GM12878 (cell line): Measurements from ENCODE around the gene TRPM7. TPM values are rescaled to one million over a fixed set of nuclear protein-coding genes. Genes with fewer than 3 reads are reported as not detected.

Source experiments
- ATAC-seq: fragments of 200-7000 bp; cut with Tn5 transposase; 3 replicates; pipeline ENCODE4 v1.9.1; 2020; ENCODE audit warnings: mild to moderate bottlenecking, moderate library complexity
- BruUV-seq: library from RNA; stranded (reverse); fragments of 400-500 nt; replicated peaks from 2 replicates; lab custom pipeline; 2021; lab: Mats Ljungman, UMichigan
- CTCF ChIA-PET: fragments of 300-600 bp; sonication (Branson Sonifier 250); formaldehyde crosslinking; extraction: SDS; loops from one replicate; lab custom pipeline; 2021; ENCODE audit warnings: inconsistent platforms; lab: Yijun Ruan, JAX
- POLR2A ChIA-PET: fragments of 350-600 bp; formaldehyde crosslinking; extraction: SDS; loops from one replicate; lab custom pipeline; 2021; ENCODE audit warnings: inconsistent platforms; lab: Charles Lee
- RAD21 ChIA-PET: fragments of 300-600 bp; sonication (Branson Sonifier 250); formaldehyde crosslinking; loops from one replicate; lab custom pipeline; 2023; ENCODE audit warnings: antibody characterized with exemption; ENCODE audit not compliant: unreplicated experiment; lab: Charles Lee
- SMC1A ChIA-PET: fragments of 300-600 bp; sonication (Branson Sonifier 250); formaldehyde crosslinking; loops from one replicate; lab custom pipeline; 2023; ENCODE audit not compliant: unreplicated experiment, uncharacterized antibody; lab: Charles Lee
- DNase-seq: peaks from one replicate; pipeline ENCODE4 v3.0.0-alpha.2; 2011; ENCODE audit warnings: low read depth, low spot score
- FAIRE-seq: peaks from 3 replicates; lab custom pipeline; 2011; peaks lifted over from hg19 to GRCh38; lab: Jason Lieb, UNC
- H2AFZ ChIP-seq: 2 replicates; pipeline ENCODE4 v1.6.0; 2011; ENCODE audit warnings: low read depth, low read length, control low read depth; ENCODE audit not compliant: control insufficient read depth
- H3K27ac ChIP-seq: 2 replicates; pipeline ENCODE4 v1.5.1; 2011; ENCODE audit warnings: control low read depth; ENCODE audit not compliant: control insufficient read depth, insufficient read depth
- H3K27me3 ChIP-seq, 2 experiments: replicated peaks in 1 of 2; 2 replicates each; pipeline versions ENCODE4 v1.6.0 to v1.6.1; 2011; ENCODE audit warnings: low read length in 1 of 2; ENCODE audit not compliant: control insufficient read depth in 2 of 2, insufficient read depth in 2 of 2
- H3K36me3 ChIP-seq, 2 experiments: 2 replicates each; pipeline ENCODE4 v1.5.1; 2011; ENCODE audit warnings: low read length in 1 of 2; ENCODE audit not compliant: control insufficient read depth in 2 of 2, insufficient read depth in 2 of 2
- H3K4me1 ChIP-seq: 2 replicates; pipeline ENCODE4 v1.6.1; 2011; ENCODE audit warnings: mild to moderate bottlenecking, low read length, moderate library complexity, mixed read lengths; ENCODE audit not compliant: control insufficient read depth, insufficient read depth
- H3K4me2 ChIP-seq: 2 replicates; pipeline ENCODE4 v1.6.0; 2011; ENCODE audit warnings: control low read depth; ENCODE audit not compliant: control insufficient read depth, insufficient read depth
- H3K4me3 ChIP-seq: fragments of 200-600 bp; sonication (generic); 2 replicates; pipeline ENCODE4 v1.5.1; 2016
- H3K79me2 ChIP-seq: 2 replicates; pipeline ENCODE4 v1.6.0; 2011; ENCODE audit warnings: low read length; ENCODE audit not compliant: control insufficient read depth, insufficient read depth
- H3K9ac ChIP-seq: 2 replicates; pipeline ENCODE4 v1.8.0; 2011; ENCODE audit warnings: low read length, control low read depth, mixed read lengths; ENCODE audit not compliant: control insufficient read depth, insufficient read depth
- H3K9me3 ChIP-seq: replicated peaks from 3 replicates; pipeline ENCODE4 v1.5.1; 2011; ENCODE audit warnings: mild to moderate bottlenecking, low read length; ENCODE audit not compliant: control insufficient read depth, insufficient read depth
- H4K20me1 ChIP-seq: 2 replicates; pipeline ENCODE4 v1.6.0; 2011; ENCODE audit not compliant: control insufficient read depth, insufficient read depth
- EZH2 ChIP-seq: IDR thresholded peaks from 2 replicates; pipeline ENCODE4 v1.6.1; 2012; ENCODE audit warnings: low read depth, mild to moderate bottlenecking, control low read depth, inconsistent platforms, low read length, borderline replicate concordance; ENCODE audit not compliant: control insufficient read depth
- FOS ChIP-seq: IDR thresholded peaks from 3 replicates; pipeline ENCODE4 v1.6.1; 2011; ENCODE audit warnings: borderline replicate concordance; ENCODE audit not compliant: insufficient read length; ENCODE audit errors: extremely low read depth
- NBN ChIP-seq: fragments of 450-650 bp; IDR thresholded peaks from 2 replicates; pipeline ENCODE4 v1.6.1; 2016
- RUNX3 ChIP-seq: IDR thresholded peaks from 2 replicates; pipeline ENCODE4 v1.6.1; 2012; ENCODE audit warnings: low read length, inconsistent platforms
- WRNIP1 ChIP-seq: IDR thresholded peaks from 2 replicates; pipeline ENCODE4 v1.6.1; 2011; ENCODE audit warnings: low read depth, low read length, improper control_type of control experiment, borderline replicate concordance
- WGBS: methylation state at CpG from one replicate; pipeline ENCODE4 v1.1.6; 2016; ENCODE audit warnings: low lambda C conversion rate; ENCODE audit not compliant: insufficient replicate concordance, insufficient coverage; ENCODE audit errors: missing lambda C conversion rate; 5-methylcytosine and 5-hydroxymethylcytosine counted together
- in situ Hi-C: fragments of 300-500 bp; cut with MboI; formaldehyde crosslinking; loops from 9 replicates; pipeline ENCODE4 v1.14.3; 2018; ENCODE audit warnings: mixed read lengths
- intact Hi-C: fragments of 100-400 bp; cut with micrococcal nuclease; formaldehyde crosslinking; loops from one replicate; pipeline ENCODE4 v1.14.2; 2022; ENCODE audit not compliant: unreplicated experiment
- polyA plus RNA-seq, 11 experiments: library from polyadenylated mRNA; depleted of rRNA in 4 of 11; unstranded in 6 of 11; stranded (reverse) in 5 of 11; fragments of >200 nt; fragmentation: Nextera tagmentation in 4 of 11; fragmentation: Illumina TruSeq in 1 of 11; extraction: Ambion mirVana in 4 of 11; extraction: Trizol in 1 of 11; gene quantifications; 1 replicate in 1 of 11; 2 replicates in 10 of 11; pipeline versions ENCODE4 v1.2.1 to v1.2.3, GENCODE V29; 2011 to 2016; ENCODE audit warnings: inconsistent platforms in 2 of 11, missing spikeins in 2 of 11, low read depth in 1 of 11
- total RNA-seq, 4 experiments: library from RNA; depleted of rRNA in 3 of 4; stranded (reverse); fragments of >200 nt in 3 of 4; fragmentation: Illumina TruSeq in 1 of 4; extraction: Trizol in 1 of 4; gene quantifications; 2 replicates each; pipeline versions ENCODE4 v1.2.1 to v1.2.3, GENCODE V29; 2013 to 2021
- TF ChIP-seq, protein P1 (sequence below): IDR thresholded peaks from 2 replicates; pipeline ENCODE4 v1.6.1; 2012; ENCODE audit warnings: low read length, inconsistent platforms
- TF ChIP-seq, protein P2 (sequence below): IDR thresholded peaks from 2 replicates; pipeline ENCODE4 v1.6.1; 2011; ENCODE audit warnings: mild to moderate bottlenecking, low read depth, low read length, moderate library complexity; ENCODE audit not compliant: insufficient replicate concordance
- TF ChIP-seq, protein P3 (sequence below): fragments of 450-650 bp; IDR thresholded peaks from 2 replicates; pipeline ENCODE4 v1.6.1; 2017; ENCODE audit warnings: mild to moderate bottlenecking, moderate library complexity

The TRPM7 gene
- total and polyA plus RNA-seq, 10 of the 15 experiments (the other 5 are each of a cell fraction or from before 2014, with no cell fraction given), result 4.5 to 49.7 (median 22.5) TPM

DNA sequence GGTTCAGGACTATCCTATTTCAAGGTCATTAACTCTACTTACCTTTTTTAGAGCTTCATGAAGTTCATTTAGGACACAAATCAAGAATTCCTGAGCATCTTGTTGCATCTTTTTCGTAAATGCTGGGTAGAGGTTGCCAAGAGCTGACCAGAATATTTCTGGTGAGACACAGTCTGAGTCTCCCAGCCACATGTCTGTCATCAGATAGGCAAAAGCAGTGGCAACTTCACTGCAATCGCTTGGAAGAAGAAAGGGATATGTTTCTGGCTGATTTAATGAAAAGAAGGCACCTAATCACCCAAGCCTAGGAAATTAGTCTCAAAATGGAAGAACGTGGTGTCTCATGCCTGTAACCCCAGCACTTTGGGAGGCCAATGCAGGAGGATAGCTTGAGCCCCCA, 143.0 kb downstream of the TRPM7 start (continued):
- TF ChIP-seq, protein P1, sequence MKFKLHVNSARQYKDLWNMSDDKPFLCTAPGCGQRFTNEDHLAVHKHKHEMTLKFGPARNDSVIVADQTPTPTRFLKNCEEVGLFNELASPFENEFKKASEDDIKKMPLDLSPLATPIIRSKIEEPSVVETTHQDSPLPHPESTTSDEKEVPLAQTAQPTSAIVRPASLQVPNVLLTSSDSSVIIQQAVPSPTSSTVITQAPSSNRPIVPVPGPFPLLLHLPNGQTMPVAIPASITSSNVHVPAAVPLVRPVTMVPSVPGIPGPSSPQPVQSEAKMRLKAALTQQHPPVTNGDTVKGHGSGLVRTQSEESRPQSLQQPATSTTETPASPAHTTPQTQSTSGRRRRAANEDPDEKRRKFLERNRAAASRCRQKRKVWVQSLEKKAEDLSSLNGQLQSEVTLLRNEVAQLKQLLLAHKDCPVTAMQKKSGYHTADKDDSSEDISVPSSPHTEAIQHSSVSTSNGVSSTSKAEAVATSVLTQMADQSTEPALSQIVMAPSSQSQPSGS, result no peak
- no peak for TF ChIP-seq WRNIP1
- TF ChIP-seq, protein P2, sequence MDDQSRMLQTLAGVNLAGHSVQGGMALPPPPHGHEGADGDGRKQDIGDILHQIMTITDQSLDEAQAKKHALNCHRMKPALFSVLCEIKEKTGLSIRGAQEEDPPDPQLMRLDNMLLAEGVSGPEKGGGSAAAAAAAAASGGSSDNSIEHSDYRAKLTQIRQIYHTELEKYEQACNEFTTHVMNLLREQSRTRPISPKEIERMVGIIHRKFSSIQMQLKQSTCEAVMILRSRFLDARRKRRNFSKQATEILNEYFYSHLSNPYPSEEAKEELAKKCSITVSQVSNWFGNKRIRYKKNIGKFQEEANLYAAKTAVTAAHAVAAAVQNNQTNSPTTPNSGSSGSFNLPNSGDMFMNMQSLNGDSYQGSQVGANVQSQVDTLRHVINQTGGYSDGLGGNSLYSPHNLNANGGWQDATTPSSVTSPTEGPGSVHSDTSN, result no peak
- TF ChIP-seq, all 136 proteins: peak for 0

DNA sequence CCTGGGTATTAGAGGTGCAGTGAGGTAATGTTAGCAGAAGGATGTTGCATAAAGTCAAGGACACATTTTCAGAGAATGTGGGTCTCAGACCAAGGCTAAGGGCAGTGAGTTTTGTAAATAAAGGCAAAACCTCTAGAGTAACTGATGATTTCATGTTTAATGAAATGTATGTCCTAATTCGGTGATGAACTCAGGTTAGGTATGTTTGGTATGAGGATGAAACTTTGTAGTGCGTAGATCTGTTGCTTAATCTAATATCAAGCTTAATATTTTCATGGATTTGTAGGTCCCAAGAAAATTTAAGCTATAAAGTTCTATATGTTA, 143.7 kb downstream of the TRPM7 start:
- no peaks in the 10 kb centered on the region for H4K20me1 ChIP-seq
- BruUV-seq, result no TSS peak

More for the DNA sequence above, 143.7 kb downstream of the TRPM7 start:
- WGBS, result 94% methylated on average over 2 of the region's 2 CpGs
- SMC1A ChIA-PET, result interaction anchor here (0.5 to 2.7 kb wide), 5 partner anchors 12 to 1614 kb away, joined by 3 to 8 read pairs (median 3); no protein-coding TSS in a partner anchor
- CTCF ChIA-PET, result interaction anchor here (0.6 to 1.4 kb wide), 2 partner anchors 12 to 332 kb away, joined by 3 read pairs; no protein-coding TSS in a partner anchor
- H3K9me3 ChIP-seq, result no peaks in the 10 kb centered on the region
- no peak overlapping the region for H3K4me2 ChIP-seq
- TF ChIP-seq NBN (no peak), FOS (no peak), RUNX3 (no peak), EZH2 (no peak)
- TF ChIP-seq, protein P3, sequence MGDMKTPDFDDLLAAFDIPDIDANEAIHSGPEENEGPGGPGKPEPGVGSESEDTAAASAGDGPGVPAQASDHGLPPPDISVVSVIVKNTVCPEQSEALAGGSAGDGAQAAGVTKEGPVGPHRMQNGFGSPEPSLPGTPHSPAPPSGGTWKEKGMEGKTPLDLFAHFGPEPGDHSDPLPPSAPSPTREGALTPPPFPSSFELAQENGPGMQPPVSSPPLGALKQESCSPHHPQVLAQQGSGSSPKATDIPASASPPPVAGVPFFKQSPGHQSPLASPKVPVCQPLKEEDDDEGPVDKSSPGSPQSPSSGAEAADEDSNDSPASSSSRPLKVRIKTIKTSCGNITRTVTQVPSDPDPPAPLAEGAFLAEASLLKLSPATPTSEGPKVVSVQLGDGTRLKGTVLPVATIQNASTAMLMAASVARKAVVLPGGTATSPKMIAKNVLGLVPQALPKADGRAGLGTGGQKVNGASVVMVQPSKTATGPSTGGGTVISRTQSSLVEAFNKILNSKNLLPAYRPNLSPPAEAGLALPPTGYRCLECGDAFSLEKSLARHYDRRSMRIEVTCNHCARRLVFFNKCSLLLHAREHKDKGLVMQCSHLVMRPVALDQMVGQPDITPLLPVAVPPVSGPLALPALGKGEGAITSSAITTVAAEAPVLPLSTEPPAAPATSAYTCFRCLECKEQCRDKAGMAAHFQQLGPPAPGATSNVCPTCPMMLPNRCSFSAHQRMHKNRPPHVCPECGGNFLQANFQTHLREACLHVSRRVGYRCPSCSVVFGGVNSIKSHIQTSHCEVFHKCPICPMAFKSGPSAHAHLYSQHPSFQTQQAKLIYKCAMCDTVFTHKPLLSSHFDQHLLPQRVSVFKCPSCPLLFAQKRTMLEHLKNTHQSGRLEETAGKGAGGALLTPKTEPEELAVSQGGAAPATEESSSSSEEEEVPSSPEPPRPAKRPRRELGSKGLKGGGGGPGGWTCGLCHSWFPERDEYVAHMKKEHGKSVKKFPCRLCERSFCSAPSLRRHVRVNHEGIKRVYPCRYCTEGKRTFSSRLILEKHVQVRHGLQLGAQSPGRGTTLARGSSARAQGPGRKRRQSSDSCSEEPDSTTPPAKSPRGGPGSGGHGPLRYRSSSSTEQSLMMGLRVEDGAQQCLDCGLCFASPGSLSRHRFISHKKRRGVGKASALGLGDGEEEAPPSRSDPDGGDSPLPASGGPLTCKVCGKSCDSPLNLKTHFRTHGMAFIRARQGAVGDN, result no peak
- RAD21 ChIA-PET, result interaction anchor here (0.7 kb wide), 1 partner anchor 582 kb away, joined by 4 read pairs; no protein-coding TSS in a partner anchor
- H3K79me2 ChIP-seq, result no peaks in the 10 kb centered on the region
- POLR2A ChIA-PET, result interaction anchor here (0.7 kb wide), 3 partner anchors 11 to 189 kb away, joined by 5 to 10 read pairs (median 8); no protein-coding TSS in a partner anchor
- FAIRE-seq, result no peak
- intact Hi-C loops, result no loop called here
- H3K4me3 ChIP-seq, result no peak overlapping the region; the same call in 1 of the 2 replicates
- no peak for DNase-seq
- in situ Hi-C loops, result no loop called here
- no peak overlapping the region for H3K27ac ChIP-seq
- no peaks in the 10 kb centered on the region for H3K27me3 ChIP-seq
- no peak overlapping the region for H3K9ac ChIP-seq
- no peak overlapping the region for H2AFZ ChIP-seq
- peaks cover 7% of the 10 kb centered on the region for H3K4me1 ChIP-seq
- H3K36me3 ChIP-seq, result no peaks in the 10 kb centered on the region
- ATAC-seq, result no peak
